ENCODE results near the gene COA7.
"Not testable (repeated sequence)": the region's sequence is repeated elsewhere in the genome, so short reads cannot be mapped to it uniquely, and the experiment has no call there.

DNA sequence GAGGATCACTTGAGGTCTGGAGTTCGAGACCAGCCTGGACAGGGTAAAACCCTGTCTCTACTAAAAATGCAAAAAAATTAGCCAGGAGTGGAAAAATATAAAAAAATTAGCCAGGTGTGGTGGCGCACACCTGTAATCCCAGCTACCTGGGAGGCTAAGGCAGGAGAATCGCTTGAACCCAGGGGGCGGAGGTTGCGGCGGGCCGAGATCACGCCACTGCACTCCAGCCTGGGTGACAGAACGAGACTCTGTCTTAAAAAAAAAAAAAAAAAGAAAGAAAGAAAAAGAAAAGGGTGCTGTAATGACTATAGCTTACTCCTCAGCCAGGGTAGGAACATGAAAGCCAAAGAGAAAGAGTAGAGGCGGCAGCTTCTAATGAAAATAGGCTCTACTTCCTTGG is 4.8 kb downstream of the COA7 start:
- TF ChIP-seq, protein P1, sequence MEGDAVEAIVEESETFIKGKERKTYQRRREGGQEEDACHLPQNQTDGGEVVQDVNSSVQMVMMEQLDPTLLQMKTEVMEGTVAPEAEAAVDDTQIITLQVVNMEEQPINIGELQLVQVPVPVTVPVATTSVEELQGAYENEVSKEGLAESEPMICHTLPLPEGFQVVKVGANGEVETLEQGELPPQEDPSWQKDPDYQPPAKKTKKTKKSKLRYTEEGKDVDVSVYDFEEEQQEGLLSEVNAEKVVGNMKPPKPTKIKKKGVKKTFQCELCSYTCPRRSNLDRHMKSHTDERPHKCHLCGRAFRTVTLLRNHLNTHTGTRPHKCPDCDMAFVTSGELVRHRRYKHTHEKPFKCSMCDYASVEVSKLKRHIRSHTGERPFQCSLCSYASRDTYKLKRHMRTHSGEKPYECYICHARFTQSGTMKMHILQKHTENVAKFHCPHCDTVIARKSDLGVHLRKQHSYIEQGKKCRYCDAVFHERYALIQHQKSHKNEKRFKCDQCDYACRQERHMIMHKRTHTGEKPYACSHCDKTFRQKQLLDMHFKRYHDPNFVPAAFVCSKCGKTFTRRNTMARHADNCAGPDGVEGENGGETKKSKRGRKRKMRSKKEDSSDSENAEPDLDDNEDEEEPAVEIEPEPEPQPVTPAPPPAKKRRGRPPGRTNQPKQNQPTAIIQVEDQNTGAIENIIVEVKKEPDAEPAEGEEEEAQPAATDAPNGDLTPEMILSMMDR (conservative IDR thresholded peaks at IDR 0.05; ENCODE audit: low read length) = not testable (repeated sequence)
- not testable (repeated sequence) for TF ChIP-seq EZH2phosphoT487 (IDR thresholded peaks at IDR 0.05; ENCODE audit: borderline replicate concordance, low read depth, low read length)

Data from OCI-LY7 (cell line).